HUDEP-2 (cell line): ENCODE measurements around the gene SLFN12.
A peak's percentile ranks its signal among the peaks of the same experiment; 100 is the strongest.
"Not testable (repeated sequence)": the region's sequence is repeated elsewhere in the genome, so short reads cannot be mapped to it uniquely, and the experiment has no call there.

Source experiments
- DNase-seq, 76 experiments: peaks; one replicate each; lab custom pipeline; 2025; ENCODE audit not compliant: unreplicated experiment in 76 of 76; lab: John Stamatoyannopoulos, UW

The SLFN12 gene

GRCh38 chr17:35432176-35433074, at the start of gene SLFN12:
SLFN12 (minus strand) TSS chr17:35432500; CDS start chr17:35423028, 9,472 bp downstream.
- DNase-seq = peak in 11 of 76 experiments; percentile 1 to 45 (median 13)

GRCh38 chr17:35479271-35479670, 47.0 kb upstream of the SLFN12 start:
- DNase-seq = no peak

DNA sequence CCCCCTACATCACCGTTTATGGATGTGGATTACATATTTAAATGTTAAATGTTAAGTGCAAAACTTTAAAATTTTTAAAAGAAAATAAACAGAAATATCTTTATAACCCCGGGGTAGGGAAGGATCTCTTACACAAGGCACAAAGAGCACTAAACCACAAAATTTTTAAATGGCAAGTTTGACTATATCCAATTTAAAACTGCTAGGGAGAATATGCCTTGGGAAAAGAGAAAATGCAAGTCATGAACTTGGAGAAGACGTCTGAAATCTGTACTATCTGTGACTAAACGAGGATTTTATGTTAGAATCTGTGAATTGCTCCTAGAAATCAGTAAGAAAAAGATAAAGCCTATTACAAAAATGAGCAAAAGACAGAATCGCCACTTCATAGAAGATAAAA, 44.9 kb upstream of the SLFN12 start:
- no peak for DNase-seq

DNA sequence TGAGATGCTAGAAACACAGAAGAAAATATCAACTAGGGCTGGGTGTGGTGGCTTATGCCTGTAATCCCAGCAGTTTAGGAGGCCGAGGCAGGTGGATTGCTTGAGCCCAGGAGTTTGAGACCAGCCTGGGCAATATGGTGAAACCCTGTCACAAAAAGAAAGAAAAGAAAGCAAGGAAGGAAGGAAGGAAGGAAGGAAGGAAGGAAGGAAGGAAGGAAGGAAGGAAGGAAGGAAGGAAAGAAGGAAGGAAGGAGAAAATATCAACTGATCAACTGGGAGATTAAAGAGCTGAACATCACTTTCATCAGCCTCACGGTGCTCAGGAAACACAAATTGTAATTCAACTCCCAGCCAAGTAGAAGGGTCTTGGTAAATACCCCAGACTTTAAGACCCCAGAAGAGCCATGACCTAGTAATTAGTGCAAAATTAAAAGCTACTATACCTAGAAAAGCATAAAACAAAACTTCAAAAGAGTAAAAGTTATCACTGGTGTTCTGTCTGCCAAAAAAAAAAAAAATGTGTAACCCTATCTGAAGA, 44.1 kb upstream of the SLFN12 start:
- no peak for DNase-seq

GRCh38 chr17:35468475-35468874, 36.2 kb upstream of the SLFN12 start:
- no peak for DNase-seq

DNA sequence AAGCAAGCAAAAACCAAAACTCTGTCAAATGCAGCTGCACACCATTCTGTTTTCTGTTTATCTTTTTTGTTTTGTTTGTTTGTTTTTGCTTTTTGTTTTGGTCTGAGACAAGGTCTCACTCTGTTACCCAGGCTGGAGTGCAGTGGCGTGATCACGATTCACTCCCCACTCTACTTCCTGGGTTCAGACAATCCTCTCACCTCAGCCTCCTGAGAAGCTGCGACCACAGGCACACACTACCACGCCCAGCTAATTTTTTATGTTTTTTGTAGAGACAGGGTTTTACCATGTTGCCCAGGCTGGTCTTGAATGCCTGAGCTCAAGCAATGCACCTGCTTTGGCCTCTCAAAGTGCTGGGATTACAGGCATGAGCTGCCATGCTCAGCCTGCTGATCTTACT, 35.5 kb upstream of the SLFN12 start:
- DNase-seq = no peak

- DNase-seq = no peak
Measured at GRCh38 chr17:35460354-35460851, 28.1 kb upstream of the SLFN12 start.

DNA sequence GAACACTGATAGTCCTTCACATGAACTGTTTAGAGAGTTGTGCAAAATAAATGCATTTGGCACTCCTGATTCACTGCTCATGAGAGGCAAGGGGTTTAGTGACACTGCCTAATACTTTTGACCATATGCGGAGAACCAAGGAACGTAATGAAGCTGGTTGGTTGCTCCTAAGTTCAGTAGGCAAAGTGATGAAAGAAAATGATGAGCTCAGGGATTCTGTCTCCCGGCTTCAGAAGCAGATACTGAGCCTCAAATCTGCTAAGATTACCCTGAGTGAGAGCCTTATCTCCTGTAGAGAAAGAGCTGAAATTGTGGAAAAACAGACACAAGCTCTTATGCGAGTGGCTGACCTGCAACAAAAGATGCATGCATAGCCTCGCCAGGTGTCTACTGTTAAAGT, 21.7 kb upstream of the SLFN12 start:
- DNase-seq = not testable (repeated sequence)

DNA sequence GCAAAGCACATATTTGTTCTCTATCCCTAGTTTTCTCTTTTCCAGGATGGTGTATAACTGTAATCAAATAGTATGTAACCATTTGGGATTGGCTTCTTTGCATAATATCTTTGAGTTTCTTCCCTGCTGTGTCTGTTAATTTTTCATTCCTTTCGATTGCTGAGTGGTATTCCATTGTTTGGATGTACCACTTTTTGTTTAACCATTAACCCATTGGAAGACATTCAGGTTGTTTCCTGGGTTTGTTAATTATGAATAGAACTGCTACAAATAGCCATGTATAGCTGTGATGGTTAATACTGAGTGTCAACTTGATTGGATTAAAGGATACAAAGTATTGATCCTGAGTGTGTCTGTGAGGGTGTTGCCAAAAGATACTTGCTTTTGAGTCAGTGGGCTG, 20.9 kb upstream of the SLFN12 start:
- DNase-seq = no peak

DNA sequence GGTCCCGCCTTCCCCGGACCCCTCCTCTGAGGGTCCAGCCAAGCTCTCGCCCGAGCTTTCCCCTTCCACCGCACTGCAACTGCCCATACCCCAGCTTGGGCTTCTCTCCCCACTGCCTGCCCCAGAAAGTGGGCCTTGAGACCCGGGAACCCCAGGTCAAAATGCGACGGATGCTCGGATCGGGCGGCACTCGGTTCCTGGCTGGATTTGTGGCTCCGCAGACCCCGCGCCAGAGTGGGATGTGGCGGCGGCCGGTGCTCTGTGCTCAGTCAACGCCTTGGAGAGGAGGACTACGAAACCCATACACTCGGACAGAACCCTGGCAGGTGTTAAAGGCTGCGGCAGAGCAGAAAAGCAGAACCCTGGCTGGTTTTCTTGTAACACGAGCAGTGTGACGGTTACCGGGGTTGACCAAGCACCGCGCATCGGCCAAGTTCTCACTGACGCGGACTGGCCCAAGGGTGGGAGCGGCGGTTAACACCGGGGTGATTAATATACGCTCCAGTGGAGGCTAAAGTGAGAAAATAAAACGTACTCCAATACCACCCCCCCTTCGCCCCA, 17.2 kb upstream of the SLFN12 start:
- no peak for DNase-seq

DNA sequence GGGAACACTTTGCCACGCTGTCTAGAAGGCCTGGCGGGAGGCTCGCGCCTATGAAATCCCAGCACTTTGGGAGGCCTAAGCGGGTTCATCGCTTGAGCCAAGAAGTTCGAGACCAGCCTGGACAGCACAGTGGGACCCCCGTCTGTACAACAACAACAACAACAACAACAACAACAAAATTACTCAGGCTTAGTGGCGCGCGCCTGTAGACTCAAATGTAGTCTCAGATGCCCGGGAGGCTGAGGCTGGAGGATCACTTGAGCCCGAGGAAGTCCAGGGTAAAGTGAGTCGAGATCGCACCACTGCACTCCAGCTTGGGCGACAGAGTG, 16.6 kb upstream of the SLFN12 start:
- DNase-seq = peak in 1 of 76 experiments; percentile 69

DNA sequence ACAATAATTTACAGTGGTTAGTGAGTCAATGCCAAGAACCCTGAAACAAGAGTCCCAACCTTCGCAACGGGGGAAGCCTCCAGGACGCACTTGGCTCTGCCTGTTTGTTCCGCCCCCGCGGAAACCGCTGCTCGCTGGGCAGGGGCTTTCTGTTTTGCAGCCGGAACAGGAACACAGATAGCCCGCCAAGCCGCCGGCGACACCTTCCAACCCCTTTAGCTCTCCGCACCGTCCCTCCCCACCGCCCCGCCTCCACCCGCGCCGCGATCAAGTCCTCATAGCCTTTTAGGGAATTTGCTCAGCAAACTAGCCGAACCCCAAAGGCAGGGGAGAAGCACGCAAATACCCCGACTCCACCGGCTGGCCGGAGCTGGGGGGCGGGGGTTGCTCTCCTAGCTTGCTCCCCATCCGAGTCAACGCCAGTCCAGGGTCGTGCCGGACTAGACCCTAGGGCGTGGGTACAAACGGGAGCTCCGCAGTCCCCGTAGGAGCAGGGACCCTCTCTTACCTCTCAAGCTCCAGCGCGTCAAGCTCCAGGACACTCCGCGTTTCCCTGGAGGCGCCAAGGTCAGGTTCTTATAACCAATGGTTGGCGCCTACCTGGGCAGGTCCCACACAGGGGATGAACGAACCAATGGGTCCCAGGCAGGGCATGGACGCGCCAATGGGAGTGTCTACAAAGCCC, 16.1 kb upstream of the SLFN12 start, which contains the start of gene SLFN13:
Gene SLFN13, minus strand, starts transcription at position 553 of the 685 bp plus-strand sequence. CDS start 3,086 bp downstream, outside the sequence.
- peak in 73 of 76 experiments; percentile 2 to 86 (median 69) for DNase-seq

DNA sequence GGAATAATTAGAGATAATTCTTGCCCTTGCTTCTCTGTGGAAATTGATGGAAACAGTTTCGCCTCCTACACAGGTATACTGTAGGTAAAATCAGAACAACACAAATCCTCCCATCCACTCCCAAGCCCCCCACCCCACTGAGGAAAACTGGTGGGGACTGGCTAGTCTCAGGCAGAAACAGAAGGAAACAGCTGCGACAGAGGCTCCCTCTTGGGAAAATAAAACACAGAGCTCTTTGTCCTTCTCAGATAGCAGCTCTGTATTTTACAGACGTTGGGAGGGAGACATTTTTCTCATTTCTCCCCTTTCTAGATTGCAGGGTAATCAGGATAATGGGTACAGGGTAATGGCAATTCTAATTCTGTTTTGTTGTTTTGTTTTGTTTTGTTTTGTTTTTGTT, 15.2 kb upstream of the SLFN12 start:
- peak in 1 of 76 experiments; percentile 1 for DNase-seq

DNA sequence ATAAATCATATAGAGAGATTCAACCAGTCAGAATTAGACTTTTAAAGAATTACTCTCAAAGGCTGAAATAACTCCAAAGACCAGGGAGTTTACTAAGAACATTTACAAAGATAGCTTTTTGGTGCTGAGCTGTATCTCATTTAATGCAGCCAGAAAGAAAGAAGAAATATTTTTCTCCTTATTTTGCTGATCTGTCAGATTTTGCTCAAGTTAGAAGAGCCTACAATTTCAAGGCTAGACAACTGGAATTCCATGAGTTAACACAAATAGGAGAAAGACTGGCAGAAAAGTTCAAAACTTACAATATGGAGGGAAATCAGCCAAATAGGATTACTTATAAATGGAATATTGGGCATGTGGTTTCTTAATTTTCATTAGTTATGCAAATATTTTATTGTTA, 6.1 kb upstream of the SLFN12 start:
- no peak for DNase-seq

DNA sequence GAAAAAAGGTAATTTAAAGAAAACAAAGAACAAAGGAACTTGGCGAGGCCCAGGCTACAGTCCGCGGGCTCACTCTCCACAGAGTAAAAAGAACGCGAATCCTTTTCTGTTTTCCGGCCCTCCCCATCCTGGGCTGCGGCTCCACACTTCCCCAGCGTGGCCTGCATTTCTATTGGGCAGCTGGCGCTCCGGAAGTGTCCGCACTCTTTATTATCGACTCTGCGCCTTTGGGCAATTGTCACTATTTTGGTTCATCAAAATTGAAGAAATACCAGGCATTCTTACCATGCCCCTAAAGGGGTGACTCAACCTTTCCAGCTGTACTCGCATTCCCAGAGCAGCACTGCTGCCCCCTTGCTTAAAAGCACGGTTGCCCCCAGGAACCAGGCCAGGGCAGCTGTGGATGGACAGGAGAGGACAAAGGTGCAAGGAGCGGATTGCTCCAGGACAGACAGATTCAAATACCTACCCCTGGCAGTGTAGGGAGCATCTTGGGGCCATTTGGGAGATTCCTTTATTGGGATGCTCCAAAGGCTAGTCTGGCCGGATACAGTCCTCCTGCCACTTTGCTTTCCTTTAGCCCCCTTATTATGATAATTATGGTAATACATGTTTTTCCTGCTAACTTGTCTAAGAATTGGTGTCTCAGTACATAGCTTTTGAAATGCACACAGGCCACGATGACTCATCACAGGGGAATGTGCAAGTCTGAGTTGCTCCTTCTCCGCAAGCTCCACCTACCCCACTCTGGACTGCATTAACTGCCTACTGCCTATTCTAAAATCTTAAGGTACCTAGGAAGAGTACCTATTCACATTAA, 985 bp upstream of the SLFN12 start:
- peak in 22 of 76 experiments; percentile 4 to 49 (median 22) for DNase-seq

DNA sequence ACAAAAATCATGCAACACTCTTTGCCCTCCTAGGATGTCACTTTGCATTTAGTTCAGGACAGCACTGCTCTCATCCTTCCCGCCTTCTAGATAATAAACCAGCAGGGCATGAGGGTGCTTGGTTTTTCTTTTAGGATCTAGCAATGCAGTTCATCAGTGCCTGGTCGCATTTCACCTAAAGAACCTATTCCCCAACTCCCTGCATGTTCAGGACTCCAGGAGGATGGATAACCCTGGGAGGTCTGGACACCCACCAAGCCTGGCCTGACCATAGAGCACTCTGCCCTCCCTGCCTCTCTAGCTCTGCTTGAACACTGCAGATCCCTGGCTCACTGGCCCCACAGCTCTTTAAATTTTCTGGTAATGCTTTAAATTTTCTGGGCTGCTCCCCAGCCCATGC, 2.6 kb downstream of the SLFN12 start:
- DNase-seq = no peak

GRCh38 chr17:35428229-35428628, 4.1 kb downstream of the SLFN12 start:
- DNase-seq = no peak

GRCh38 chr17:35423761-35424160, 8.5 kb downstream of the SLFN12 start:
- no peak for DNase-seq

DNA sequence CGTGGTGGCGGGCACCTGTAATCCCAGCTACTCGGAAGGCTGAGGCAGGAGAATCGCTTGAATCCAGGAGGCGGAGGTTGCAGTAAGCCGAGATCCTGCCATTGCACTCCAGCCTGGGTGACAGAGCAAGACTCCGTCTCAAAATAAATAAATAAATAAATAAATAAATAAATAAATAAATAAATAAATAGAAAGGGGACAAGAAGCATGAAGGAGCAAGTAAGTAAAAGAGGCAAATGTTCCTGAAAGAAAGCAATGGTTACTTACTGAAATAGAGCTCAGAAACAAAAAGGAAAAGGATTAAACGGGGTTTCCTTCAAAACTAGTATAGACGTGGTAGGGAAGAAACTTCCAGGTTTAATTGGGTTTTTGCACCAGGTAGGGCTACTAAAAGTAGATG, 11.2 kb downstream of the SLFN12 start:
- not testable (repeated sequence) for DNase-seq

DNA sequence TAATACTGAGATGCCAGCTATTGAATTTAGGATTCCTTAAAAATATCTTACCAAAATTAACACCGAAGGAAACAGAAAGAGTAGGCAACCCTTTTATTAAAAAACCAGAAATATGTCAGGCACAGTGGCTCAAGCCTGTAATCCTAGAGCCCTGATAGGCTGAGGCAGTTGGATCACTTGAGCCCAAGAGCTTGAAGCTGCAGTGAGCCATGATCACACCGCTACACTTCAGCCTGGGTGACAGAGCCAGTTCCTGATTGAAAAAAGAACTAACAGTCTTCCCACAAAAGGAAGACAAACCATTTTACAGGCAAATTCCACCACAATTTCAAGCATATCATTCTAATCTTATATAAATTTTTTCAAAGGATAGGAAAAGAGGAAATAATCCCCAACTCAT, 15.6 kb downstream of the SLFN12 start:
- no peak for DNase-seq
